HCT116 (cell line): ENCODE data around the gene CDH4.

Source experiments
- CEBPB ChIP-seq: IDR thresholded peaks from 2 replicates; pipeline ENCODE4 v1.6.1; 2012; ENCODE audit warnings: low read depth
- EZH2phosphoT487 ChIP-seq: fragments of 200-600 bp; IDR thresholded peaks from 2 replicates; pipeline ENCODE4 v1.6.1; 2018; ENCODE audit warnings: antibody characterized with exemption, borderline replicate concordance
- FOSL1 ChIP-seq: IDR thresholded peaks from 2 replicates; pipeline ENCODE4 v1.6.1; 2012; ENCODE audit warnings: low read depth
- POLR2A ChIP-seq: IDR thresholded peaks from 2 replicates; pipeline ENCODE4 v1.7.0; 2011; ENCODE audit warnings: borderline replicate concordance; ENCODE audit not compliant: insufficient read depth, insufficient read length; ENCODE audit errors: extremely low read depth
- POLR2AphosphoS5 ChIP-seq: IDR thresholded peaks from 2 replicates; pipeline ENCODE4 v1.6.1; 2011; ENCODE audit warnings: mild to moderate bottlenecking, low read depth, low read length, moderate library complexity
- SIN3A ChIP-seq: IDR thresholded peaks from 2 replicates; pipeline ENCODE4 v1.6.1; 2012; ENCODE audit warnings: low read depth
- YY1 ChIP-seq: IDR thresholded peaks from 2 replicates; pipeline ENCODE4 v1.6.1; 2011; ENCODE audit warnings: low read length, low read depth, moderate library complexity, mild to moderate bottlenecking; ENCODE audit not compliant: insufficient replicate concordance; ENCODE audit errors: extremely low read depth
- TF ChIP-seq, protein P1 (sequence below): IDR thresholded peaks from 2 replicates; pipeline ENCODE4 v1.6.1; 2012
- TF ChIP-seq, protein P2 (sequence below): IDR thresholded peaks from 2 replicates; pipeline ENCODE4 v1.6.1; 2011; ENCODE audit warnings: mild to moderate bottlenecking, low read length, moderate library complexity; ENCODE audit not compliant: insufficient replicate concordance; ENCODE audit errors: extremely low read depth
- TF ChIP-seq, protein P3 (sequence below), 3 experiments: fragments of 200-600 bp in 1 of 3; sonication (generic) in 1 of 3; IDR thresholded peaks in 2 of 3; conservative IDR thresholded peaks in 1 of 3; 2 replicates each; pipeline ENCODE4 v1.5.1; 2012 to 2017; ENCODE audit warnings: low read depth in 2 of 3, low read length in 2 of 3, antibody characterized with exemption in 1 of 3, borderline replicate concordance in 1 of 3, control low read depth in 1 of 3, mild to moderate bottlenecking in 1 of 3, mixed read lengths in 1 of 3, mixed run types in 1 of 3, moderate library complexity in 1 of 3; ENCODE audit not compliant: insufficient read depth in 1 of 3

DNA sequence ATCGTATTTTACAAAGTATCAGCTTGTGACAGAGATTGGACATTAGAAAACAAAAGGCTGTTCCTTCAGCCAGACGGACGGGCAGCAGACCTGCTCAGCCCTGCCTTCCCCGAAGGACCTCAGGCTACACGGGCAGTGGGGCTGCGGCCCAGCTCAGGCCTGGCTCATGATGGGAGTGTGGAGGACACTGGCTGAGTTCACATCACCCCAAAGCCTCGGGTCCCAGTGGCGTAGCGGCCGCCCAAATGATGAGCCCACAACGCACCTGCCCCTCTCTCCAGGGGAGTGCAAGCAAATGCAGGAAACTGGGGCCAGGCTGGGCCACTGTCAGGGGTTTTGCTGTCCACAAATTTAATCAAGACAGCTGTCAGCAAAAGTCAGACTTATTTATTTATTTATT lies 456.8 kb downstream of the CDH4 start:
- TF ChIP-seq, protein P1, sequence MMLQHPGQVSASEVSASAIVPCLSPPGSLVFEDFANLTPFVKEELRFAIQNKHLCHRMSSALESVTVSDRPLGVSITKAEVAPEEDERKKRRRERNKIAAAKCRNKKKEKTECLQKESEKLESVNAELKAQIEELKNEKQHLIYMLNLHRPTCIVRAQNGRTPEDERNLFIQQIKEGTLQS: no peak
- TF ChIP-seq, protein P2, sequence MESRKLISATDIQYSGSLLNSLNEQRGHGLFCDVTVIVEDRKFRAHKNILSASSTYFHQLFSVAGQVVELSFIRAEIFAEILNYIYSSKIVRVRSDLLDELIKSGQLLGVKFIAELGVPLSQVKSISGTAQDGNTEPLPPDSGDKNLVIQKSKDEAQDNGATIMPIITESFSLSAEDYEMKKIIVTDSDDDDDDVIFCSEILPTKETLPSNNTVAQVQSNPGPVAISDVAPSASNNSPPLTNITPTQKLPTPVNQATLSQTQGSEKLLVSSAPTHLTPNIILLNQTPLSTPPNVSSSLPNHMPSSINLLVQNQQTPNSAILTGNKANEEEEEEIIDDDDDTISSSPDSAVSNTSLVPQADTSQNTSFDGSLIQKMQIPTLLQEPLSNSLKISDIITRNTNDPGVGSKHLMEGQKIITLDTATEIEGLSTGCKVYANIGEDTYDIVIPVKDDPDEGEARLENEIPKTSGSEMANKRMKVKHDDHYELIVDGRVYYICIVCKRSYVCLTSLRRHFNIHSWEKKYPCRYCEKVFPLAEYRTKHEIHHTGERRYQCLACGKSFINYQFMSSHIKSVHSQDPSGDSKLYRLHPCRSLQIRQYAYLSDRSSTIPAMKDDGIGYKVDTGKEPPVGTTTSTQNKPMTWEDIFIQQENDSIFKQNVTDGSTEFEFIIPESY: no peak
- TF ChIP-seq, protein P3, sequence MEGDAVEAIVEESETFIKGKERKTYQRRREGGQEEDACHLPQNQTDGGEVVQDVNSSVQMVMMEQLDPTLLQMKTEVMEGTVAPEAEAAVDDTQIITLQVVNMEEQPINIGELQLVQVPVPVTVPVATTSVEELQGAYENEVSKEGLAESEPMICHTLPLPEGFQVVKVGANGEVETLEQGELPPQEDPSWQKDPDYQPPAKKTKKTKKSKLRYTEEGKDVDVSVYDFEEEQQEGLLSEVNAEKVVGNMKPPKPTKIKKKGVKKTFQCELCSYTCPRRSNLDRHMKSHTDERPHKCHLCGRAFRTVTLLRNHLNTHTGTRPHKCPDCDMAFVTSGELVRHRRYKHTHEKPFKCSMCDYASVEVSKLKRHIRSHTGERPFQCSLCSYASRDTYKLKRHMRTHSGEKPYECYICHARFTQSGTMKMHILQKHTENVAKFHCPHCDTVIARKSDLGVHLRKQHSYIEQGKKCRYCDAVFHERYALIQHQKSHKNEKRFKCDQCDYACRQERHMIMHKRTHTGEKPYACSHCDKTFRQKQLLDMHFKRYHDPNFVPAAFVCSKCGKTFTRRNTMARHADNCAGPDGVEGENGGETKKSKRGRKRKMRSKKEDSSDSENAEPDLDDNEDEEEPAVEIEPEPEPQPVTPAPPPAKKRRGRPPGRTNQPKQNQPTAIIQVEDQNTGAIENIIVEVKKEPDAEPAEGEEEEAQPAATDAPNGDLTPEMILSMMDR (IDR thresholded peaks at IDR 0.05 in 2 of 3, conservative IDR thresholded peaks at IDR 0.05 in 1 of 3; ENCODE audit: borderline replicate concordance in 1 of 3, insufficient read depth in 1 of 3, low read depth in 2 of 3, low read length in 2 of 3): no peak
- TF ChIP-seq POLR2AphosphoS5 (no peak), FOSL1 (no peak), SIN3A (no peak), POLR2A (no peak), CEBPB (no peak), YY1 (no peak), EZH2phosphoT487 (no peak)
